Fibroblast of lung (primary cell): ENCODE measurements around the gene DCAF6. TPM values are rescaled to one million over a fixed set of nuclear protein-coding genes. Genes with fewer than 3 reads are reported as not detected.
A peak's percentile ranks its signal among the peaks of the same experiment; 100 is the strongest.

Source experiments
- DNase-seq, 2 donors: peaks; one replicate each; pipeline versions ENCODE4 v3.0.0 to v3.0.0-alpha.2; 2010; ENCODE audit warnings: low read depth in 2 of 2
- H2AFZ ChIP-seq: 2 replicates; pipeline ENCODE4 v1.5.1; 2012; ENCODE audit warnings: low read length, control low read depth, inconsistent platforms
- H3K27ac ChIP-seq: 2 replicates; pipeline ENCODE4 v1.5.1; 2011; ENCODE audit warnings: low read length, control low read depth; ENCODE audit not compliant: insufficient read depth
- H3K27me3 ChIP-seq: 2 replicates; pipeline ENCODE4 v1.5.1; 2011; ENCODE audit warnings: mild to moderate bottlenecking, low read length; ENCODE audit not compliant: control insufficient read depth, insufficient read depth
- H3K36me3 ChIP-seq: 2 replicates; pipeline ENCODE4 v1.5.1; 2011; ENCODE audit warnings: low read length; ENCODE audit not compliant: control insufficient read depth, insufficient read depth
- H3K4me1 ChIP-seq: 2 replicates; pipeline ENCODE4 v1.5.1; 2011; ENCODE audit warnings: low read length; ENCODE audit not compliant: control insufficient read depth, insufficient read depth; ENCODE audit errors: extremely low read depth
- H3K4me2 ChIP-seq: 2 replicates; pipeline ENCODE4 v1.5.1; 2011; ENCODE audit warnings: low read length, control low read depth; ENCODE audit not compliant: insufficient read depth; ENCODE audit errors: extremely low read depth
- H3K4me3 ChIP-seq, 4 experiments: fragments of 200-600 bp in 1 of 4; sonication (generic) in 1 of 4; replicated peaks in 1 of 4; 2 replicates each; pipeline ENCODE4 v1.5.1; 2011 to 2016; ENCODE audit warnings: low read length in 4 of 4, low read depth in 3 of 4, mild to moderate bottlenecking in 3 of 4, control low read depth in 2 of 4, inconsistent platforms in 1 of 4, mixed read lengths in 1 of 4; ENCODE audit not compliant: insufficient read depth in 1 of 4; ENCODE audit errors: control extremely low read depth in 1 of 4
- H3K79me2 ChIP-seq: 2 replicates; pipeline ENCODE4 v1.5.1; 2012; ENCODE audit warnings: mild to moderate bottlenecking, low read length, inconsistent platforms; ENCODE audit not compliant: control insufficient read depth, insufficient read depth
- H3K9ac ChIP-seq: 2 replicates; pipeline ENCODE4 v1.5.1; 2011; ENCODE audit warnings: mild to moderate bottlenecking, low read length, control low read depth; ENCODE audit not compliant: insufficient read depth
- H3K9me3 ChIP-seq: 2 replicates; pipeline ENCODE4 v1.5.1; 2012; ENCODE audit warnings: low read depth, low read length; ENCODE audit not compliant: control insufficient read depth, insufficient read depth
- H4K20me1 ChIP-seq: 2 replicates; pipeline ENCODE4 v1.5.1; 2011; ENCODE audit warnings: low read length; ENCODE audit not compliant: control insufficient read depth, insufficient read depth; ENCODE audit errors: extremely low read depth
- CTCF ChIP-seq, 2 donors: IDR thresholded peaks in 1 of 2; conservative IDR thresholded peaks in 1 of 2; 1 replicate in 1 of 2; 2 replicates in 1 of 2; pipeline ENCODE4 v1.5.1; 2011 to 2012; ENCODE audit warnings: low read length in 2 of 2, control low read depth in 1 of 2, inconsistent platforms in 1 of 2, low read depth in 1 of 2, mild to moderate bottlenecking in 1 of 2
- EZH2 ChIP-seq: IDR thresholded peaks from 2 replicates; pipeline ENCODE4 v1.5.1; 2012; ENCODE audit warnings: low read length, control low read depth, mild to moderate bottlenecking; ENCODE audit errors: missing control alignments
- polyA plus RNA-seq, 2 donors: library from polyadenylated mRNA; depleted of rRNA in 1 of 2; stranded (reverse) in 1 of 2; unstranded in 1 of 2; fragments of >200 nt; gene quantifications; 2 replicates each; pipeline ENCODE4 v1.2.1, GENCODE V29; 2011 to 2012; ENCODE audit warnings: missing spikeins in 1 of 2
- total RNA-seq: library from RNA; depleted of rRNA; stranded (reverse); fragments of >200 nt; gene quantifications from 2 replicates; pipeline ENCODE4 v1.2.1, GENCODE V29; 2014

Gene DCAF6
- total and polyA plus RNA-seq, 2 donors (not counting 1 experiment from before 2014, with no cell fraction given): 64.4 to 143 TPM

- Histone ChIP-seq H3K4me2 (no peak overlapping the region), H3K27ac (no peak overlapping the region), H3K79me2 (no peaks in the 10 kb centered on the region), H3K27me3 (no peaks in the 10 kb centered on the region), H3K9me3 (no peaks in the 10 kb centered on the region), H3K9ac (no peak overlapping the region), H3K4me3 (no peak overlapping the region), H4K20me1 (peaks cover 2% of the 10 kb centered on the region), H2AFZ (no peak overlapping the region), H3K4me1 (no peaks in the 10 kb centered on the region), H3K36me3 (peaks cover 2% of the 10 kb centered on the region)
- DNase-seq: no peak
- no peak for TF ChIP-seq CTCF (conservative IDR thresholded peaks at IDR 0.05 in 1 of 2, IDR thresholded peaks at IDR 0.05 in 1 of 2; ENCODE audit: low read depth in 1 of 2, low read length in 2 of 2)
- TF ChIP-seq EZH2: no peak
Observed at GRCh38 chr1:167993720-167994119, 57.2 kb downstream of the DCAF6 start.

- Histone ChIP-seq H3K27ac (no peak overlapping the region), H2AFZ (no peak overlapping the region), H3K4me3 (no peak overlapping the region), H3K27me3 (no peaks in the 10 kb centered on the region), H4K20me1 (peaks cover 2% of the 10 kb centered on the region), H3K79me2 (no peaks in the 10 kb centered on the region), H3K4me2 (no peak overlapping the region), H3K9ac (no peak overlapping the region), H3K36me3 (peaks cover 2% of the 10 kb centered on the region), H3K4me1 (no peaks in the 10 kb centered on the region), H3K9me3 (no peaks in the 10 kb centered on the region)
- TF ChIP-seq CTCF (conservative IDR thresholded peaks at IDR 0.05 in 1 of 2, IDR thresholded peaks at IDR 0.05 in 1 of 2; ENCODE audit: low read depth in 1 of 2, low read length in 2 of 2) (no peak), EZH2 (no peak)
- DNase-seq: no peak
Observed at GRCh38 chr1:167994560-167994959, 58.1 kb downstream of the DCAF6 start.

- Histone ChIP-seq H3K4me3 (no peak overlapping the region), H3K9me3 (no peaks in the 10 kb centered on the region), H3K4me1 (no peaks in the 10 kb centered on the region), H3K36me3 (peaks cover 2% of the 10 kb centered on the region), H3K79me2 (no peaks in the 10 kb centered on the region), H3K4me2 (no peak overlapping the region), H3K27me3 (no peaks in the 10 kb centered on the region), H2AFZ (no peak overlapping the region), H3K27ac (no peak overlapping the region), H4K20me1 (peaks cover 2% of the 10 kb centered on the region), H3K9ac (no peak overlapping the region)
- TF ChIP-seq EZH2: no peak
- no peak for TF ChIP-seq CTCF (conservative IDR thresholded peaks at IDR 0.05 in 1 of 2, IDR thresholded peaks at IDR 0.05 in 1 of 2; ENCODE audit: low read depth in 1 of 2, low read length in 2 of 2)
- DNase-seq: peak; percentile 11 to 38
Observed at GRCh38 chr1:167995038-167995437, 58.6 kb downstream of the DCAF6 start.
